22Rv1 (cell line): ENCODE measurements around the gene PTPN21.

ENCODE experiments used
- ZFX ChIP-seq: fragments of 450-650 bp; IDR thresholded peaks from 2 replicates; pipeline ENCODE4 v1.6.1; 2017; ENCODE audit warnings: antibody characterized with exemption, borderline replicate concordance
- TF ChIP-seq, protein P1 (sequence below): fragments of 450-650 bp; IDR thresholded peaks from 2 replicates; pipeline ENCODE4 v1.5.1; 2017; ENCODE audit warnings: mild to moderate bottlenecking

DNA sequence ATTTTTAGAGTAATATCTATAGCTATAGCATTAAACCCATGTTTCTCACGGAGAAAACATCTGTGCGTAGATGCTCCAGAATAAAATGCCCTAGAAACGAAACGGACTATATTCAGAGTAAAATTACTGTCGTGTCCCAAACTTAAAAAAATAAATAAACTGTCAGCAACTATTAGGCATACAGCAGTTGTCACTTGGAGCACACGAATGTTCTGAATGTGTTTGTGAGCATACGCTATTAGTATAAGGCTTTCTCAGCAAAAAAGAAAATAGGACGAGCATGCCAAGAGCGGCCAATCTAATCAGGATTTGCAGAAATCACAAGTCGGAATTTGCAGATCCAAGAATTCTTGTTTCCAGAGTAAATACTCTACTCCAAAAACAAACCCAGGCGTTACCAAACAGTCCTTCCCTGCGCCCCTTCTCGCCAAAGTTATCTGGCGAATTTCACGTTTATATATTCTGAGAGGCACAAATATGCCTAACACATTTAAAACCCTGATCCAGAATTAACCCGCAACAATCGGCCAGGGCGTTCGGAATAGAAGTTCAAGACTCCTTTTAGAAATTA, 836 bp downstream of the PTPN21 start:
- TF ChIP-seq, protein P1, sequence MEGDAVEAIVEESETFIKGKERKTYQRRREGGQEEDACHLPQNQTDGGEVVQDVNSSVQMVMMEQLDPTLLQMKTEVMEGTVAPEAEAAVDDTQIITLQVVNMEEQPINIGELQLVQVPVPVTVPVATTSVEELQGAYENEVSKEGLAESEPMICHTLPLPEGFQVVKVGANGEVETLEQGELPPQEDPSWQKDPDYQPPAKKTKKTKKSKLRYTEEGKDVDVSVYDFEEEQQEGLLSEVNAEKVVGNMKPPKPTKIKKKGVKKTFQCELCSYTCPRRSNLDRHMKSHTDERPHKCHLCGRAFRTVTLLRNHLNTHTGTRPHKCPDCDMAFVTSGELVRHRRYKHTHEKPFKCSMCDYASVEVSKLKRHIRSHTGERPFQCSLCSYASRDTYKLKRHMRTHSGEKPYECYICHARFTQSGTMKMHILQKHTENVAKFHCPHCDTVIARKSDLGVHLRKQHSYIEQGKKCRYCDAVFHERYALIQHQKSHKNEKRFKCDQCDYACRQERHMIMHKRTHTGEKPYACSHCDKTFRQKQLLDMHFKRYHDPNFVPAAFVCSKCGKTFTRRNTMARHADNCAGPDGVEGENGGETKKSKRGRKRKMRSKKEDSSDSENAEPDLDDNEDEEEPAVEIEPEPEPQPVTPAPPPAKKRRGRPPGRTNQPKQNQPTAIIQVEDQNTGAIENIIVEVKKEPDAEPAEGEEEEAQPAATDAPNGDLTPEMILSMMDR, result no peak
- no peak for TF ChIP-seq ZFX
